Hepatocyte (in vitro differentiated cells): Measurements from ENCODE around the gene ZPBP2. TPM values are rescaled to one million over a fixed set of nuclear protein-coding genes. Genes with fewer than 3 reads are reported as not detected.
A peak's percentile ranks its signal among the peaks of the same experiment; 100 is the strongest.

Experiments used
- DNase-seq: peaks from one replicate; pipeline ENCODE4 v3.0.0-alpha.2; 2016; ENCODE audit warnings: low spot score
- H2AFZ ChIP-seq: fragments of 200-600 bp; sonication (generic); 2 replicates; pipeline ENCODE4 v1.6.0; 2016; ENCODE audit warnings: antibody characterized with exemption, mild to moderate bottlenecking
- H3K27ac ChIP-seq: fragments of 200-600 bp; sonication (generic); 2 replicates; pipeline ENCODE4 v1.5.1; 2016; ENCODE audit warnings: mild to moderate bottlenecking
- H3K27me3 ChIP-seq: fragments of 200-600 bp; sonication (generic); 2 replicates; pipeline ENCODE4 v1.6.1; 2016
- H3K36me3 ChIP-seq: fragments of 200-600 bp; sonication (generic); replicated peaks from 2 replicates; pipeline ENCODE4 v1.5.1; 2016; ENCODE audit warnings: low read depth; ENCODE audit not compliant: insufficient read depth
- H3K4me1 ChIP-seq: fragments of 200-600 bp; sonication (generic); 2 replicates; pipeline ENCODE4 v1.5.1; 2016; ENCODE audit warnings: mild to moderate bottlenecking, moderate library complexity; ENCODE audit not compliant: insufficient read depth
- H3K4me2 ChIP-seq: fragments of 200-600 bp; sonication (generic); 2 replicates; pipeline ENCODE4 v1.6.0; 2016
- H3K4me3 ChIP-seq: fragments of 200-600 bp; sonication (generic); 2 replicates; pipeline ENCODE4 v1.5.1; 2016; ENCODE audit warnings: mild to moderate bottlenecking
- H3K79me2 ChIP-seq: fragments of 200-600 bp; sonication (generic); 2 replicates; pipeline ENCODE4 v1.6.0; 2017; ENCODE audit warnings: mild to moderate bottlenecking
- H3K9me2 ChIP-seq: fragments of 200-600 bp; sonication (generic); replicated peaks from 2 replicates; pipeline ENCODE4 v1.6.0; 2017; ENCODE audit warnings: mild to moderate bottlenecking; ENCODE audit not compliant: insufficient read depth
- H3K9me3 ChIP-seq: fragments of 200-600 bp; sonication (generic); 2 replicates; pipeline ENCODE4 v1.5.1; 2016; ENCODE audit warnings: low read depth, mild to moderate bottlenecking
- H4K20me1 ChIP-seq: fragments of 200-600 bp; sonication (generic); 2 replicates; pipeline ENCODE4 v1.6.0; 2016; ENCODE audit warnings: mild to moderate bottlenecking; ENCODE audit not compliant: insufficient read depth, poor library complexity, severe bottlenecking
- CTCF ChIP-seq: fragments of 200-600 bp; sonication (generic); IDR thresholded peaks from 2 replicates; pipeline ENCODE4 v1.5.1; 2016; ENCODE audit warnings: antibody characterized with exemption, mild to moderate bottlenecking; ENCODE audit not compliant: poor library complexity
- EZH2 ChIP-seq: fragments of 200-600 bp; sonication (generic); IDR thresholded peaks from 2 replicates; pipeline ENCODE4 v1.6.1; 2016; ENCODE audit warnings: antibody characterized with exemption, mild to moderate bottlenecking, borderline replicate concordance
- EZH2phosphoT487 ChIP-seq: fragments of 200-600 bp; sonication (generic); IDR thresholded peaks from one replicate; pipeline ENCODE4 v1.6.1; 2018; ENCODE audit warnings: antibody characterized with exemption, mild to moderate bottlenecking, low read depth, moderate library complexity; ENCODE audit not compliant: unreplicated experiment, severe bottlenecking
- WGBS: methylation state at CpG from one replicate; pipeline ENCODE4 v1.1.6; 2016; ENCODE audit warnings: low lambda C conversion rate; ENCODE audit errors: missing lambda C conversion rate; 5-methylcytosine and 5-hydroxymethylcytosine counted together
- polyA plus RNA-seq: library from polyadenylated mRNA; unstranded; fragments of >200 nt; fragmentation: Nextera tagmentation; extraction: Ambion mirVana; gene quantifications from 2 replicates; pipeline ENCODE4 v1.2.1, GENCODE V29; 2016
- total RNA-seq: library from RNA; depleted of rRNA; stranded (reverse); fragments of >200 nt; gene quantifications from 2 replicates; pipeline ENCODE4 v1.2.3, GENCODE V29; 2014

Gene ZPBP2
- total and polyA plus RNA-seq, 2 experiments from 2014 or later: not detected

GRCh38 chr17:39919087-39919683 is 51.2 kb downstream of the ZPBP2 start:
- H3K27ac ChIP-seq: no peak overlapping the region
- no peaks in the 10 kb centered on the region for H3K36me3 ChIP-seq
- 98% methylated on average over 9 of the region's 9 CpGs for WGBS

GRCh38 chr17:39920218-39921210 is 52.5 kb downstream of the ZPBP2 start:
- H3K36me3 ChIP-seq: no peaks in the 10 kb centered on the region
- peak; percentile 34 for DNase-seq
- no peak overlapping the region for H3K4me2 ChIP-seq
- peaks cover 12% of the 10 kb centered on the region for H4K20me1 ChIP-seq
- peaks cover under 1% of the 10 kb centered on the region for H3K4me1 ChIP-seq
- H2AFZ ChIP-seq: no peak overlapping the region
- 84% methylated on average over 19 of the region's 19 CpGs for WGBS
- H3K27ac ChIP-seq: peak overlapping the region; percentile 70
- H3K4me3 ChIP-seq: no peak overlapping the region
- H3K9me2 ChIP-seq: no peaks in the 10 kb centered on the region
- no peaks in the 10 kb centered on the region for H3K9me3 ChIP-seq
- peaks cover 24% of the 10 kb centered on the region for H3K79me2 ChIP-seq
- TF ChIP-seq EZH2phosphoT487: no peak
- TF ChIP-seq EZH2: no peak
- no peak for TF ChIP-seq CTCF
- no peaks in the 10 kb centered on the region for H3K27me3 ChIP-seq

More at GRCh38 chr17:39919087-39919683, 51.2 kb downstream of the ZPBP2 start:
- no peaks in the 10 kb centered on the region for H3K27me3 ChIP-seq
- H4K20me1 ChIP-seq: peaks cover 4% of the 10 kb centered on the region
- no peak for DNase-seq
- H3K4me1 ChIP-seq: no peaks in the 10 kb centered on the region
- no peak overlapping the region for H2AFZ ChIP-seq
- no peak overlapping the region for H3K4me3 ChIP-seq
- peaks cover 11% of the 10 kb centered on the region for H3K79me2 ChIP-seq
- H3K9me3 ChIP-seq: no peaks in the 10 kb centered on the region
- no peak overlapping the region for H3K4me2 ChIP-seq
- no peaks in the 10 kb centered on the region for H3K9me2 ChIP-seq
- TF ChIP-seq EZH2: no peak
- TF ChIP-seq CTCF: no peak
- TF ChIP-seq EZH2phosphoT487: no peak

GRCh38 chr17:39921323-39921722 is 53.3 kb downstream of the ZPBP2 start:
- no peak for DNase-seq
- Histone ChIP-seq H3K4me1 (peaks cover 9% of the 10 kb centered on the region), H3K9me2 (no peaks in the 10 kb centered on the region), H3K4me3 (no peak overlapping the region), H3K36me3 (no peaks in the 10 kb centered on the region), H2AFZ (no peak overlapping the region), H4K20me1 (peaks cover 20% of the 10 kb centered on the region), H3K9me3 (no peaks in the 10 kb centered on the region), H3K4me2 (no peak overlapping the region), H3K27me3 (no peaks in the 10 kb centered on the region), H3K79me2 (peaks cover 32% of the 10 kb centered on the region), H3K27ac (peak overlapping the region; percentile 70)
- TF ChIP-seq CTCF (no peak), EZH2phosphoT487 (no peak), EZH2 (no peak)
- 90% methylated on average over 5 of the region's 5 CpGs for whole genome bisulfite sequencing
